Effector CD8-positive, alpha-beta T cell (primary cell): ENCODE data around the gene RAD23A.

ENCODE experiments used
- DNase-seq: peaks from one replicate; lab custom pipeline; 2025; lab: John Stamatoyannopoulos, UW

Gene RAD23A

GRCh38 chr19:12984683-12985048 is 39.0 kb downstream of the RAD23A start:
- DNase-seq = no peak

GRCh38 chr19:12985049-12985776 is 39.6 kb downstream of the RAD23A start:
- no peak for DNase-seq

GRCh38 chr19:12986726-12987125 is 41.1 kb downstream of the RAD23A start:
- DNase-seq = no peak

GRCh38 chr19:12987190-12987589 is 41.5 kb downstream of the RAD23A start:
- no peak for DNase-seq

- DNase-seq = no peak
These were observed 42.1 kb downstream of the RAD23A start for GRCh38 chr19:12987781-12988180.

GRCh38 chr19:12990431-12990830 is 44.8 kb downstream of the RAD23A start:
- no peak for DNase-seq

- no peak for DNase-seq
These were observed 45.2 kb downstream of the RAD23A start for GRCh38 chr19:12990853-12991252.

- DNase-seq = no peak
These were observed 45.6 kb downstream of the RAD23A start for GRCh38 chr19:12991296-12991695.

GRCh38 chr19:12992729-12993128 is 47.1 kb downstream of the RAD23A start:
- DNase-seq = no peak

GRCh38 chr19:12993562-12993961 is 47.9 kb downstream of the RAD23A start:
- DNase-seq = no peak

GRCh38 chr19:12994701-12995595 is 49.3 kb downstream of the RAD23A start, which contains the start of gene NFIX:
Gene NFIX (plus strand): TSS chr19:12995475. CDS start chr19:12995838, 363 bp downstream.
- peak; percentile 47 for DNase-seq

- no peak for DNase-seq
These were observed 50.1 kb downstream of the RAD23A start for GRCh38 chr19:12995596-12996405.

- no peak for DNase-seq
These were observed 50.9 kb downstream of the RAD23A start for GRCh38 chr19:12996406-12997094.

- DNase-seq = no peak
These were observed 51.7 kb downstream of the RAD23A start for GRCh38 chr19:12997179-12997966.

GRCh38 chr19:12997967-12998940 is 52.6 kb downstream of the RAD23A start:
- DNase-seq = no peak

GRCh38 chr19:13001166-13001501 is 55.5 kb downstream of the RAD23A start:
- no peak for DNase-seq

- no peak for DNase-seq
These were observed 56.0 kb downstream of the RAD23A start for GRCh38 chr19:13001502-13002165.

- DNase-seq = no peak
These were observed 56.7 kb downstream of the RAD23A start for GRCh38 chr19:13002166-13002898.
